Vagina (tissue), 2 donors: Measurements from ENCODE around the gene FBXO17.

Source experiments
- POLR2A ChIP-seq, 2 donors: fragments of 450-650 bp; IDR thresholded peaks; one replicate each; pipeline ENCODE4 v1.6.1; 2017; ENCODE audit warnings: antibody characterized with exemption in 2 of 2, mild to moderate bottlenecking in 2 of 2, moderate library complexity in 2 of 2
- POLR2AphosphoS5 ChIP-seq, 2 donors: sonication (generic); formaldehyde crosslinking; IDR thresholded peaks; one replicate each; pipeline ENCODE4 v1.9.0; 2017; ENCODE audit warnings: antibody characterized with exemption in 2 of 2, mild to moderate bottlenecking in 2 of 2, low read depth in 1 of 2; ENCODE audit not compliant: insufficient read depth in 1 of 2
- TF ChIP-seq, protein P1 (sequence below), 3 experiments: fragments of 450-650 bp in 2 of 3; fragments of 200-600 bp in 1 of 3; sonication (generic) in 1 of 3; IDR thresholded peaks; one replicate each; pipeline ENCODE4 v1.5.1; 2017 to 2019; ENCODE audit warnings: antibody characterized with exemption in 3 of 3, mild to moderate bottlenecking in 2 of 3, moderate library complexity in 2 of 3

DNA sequence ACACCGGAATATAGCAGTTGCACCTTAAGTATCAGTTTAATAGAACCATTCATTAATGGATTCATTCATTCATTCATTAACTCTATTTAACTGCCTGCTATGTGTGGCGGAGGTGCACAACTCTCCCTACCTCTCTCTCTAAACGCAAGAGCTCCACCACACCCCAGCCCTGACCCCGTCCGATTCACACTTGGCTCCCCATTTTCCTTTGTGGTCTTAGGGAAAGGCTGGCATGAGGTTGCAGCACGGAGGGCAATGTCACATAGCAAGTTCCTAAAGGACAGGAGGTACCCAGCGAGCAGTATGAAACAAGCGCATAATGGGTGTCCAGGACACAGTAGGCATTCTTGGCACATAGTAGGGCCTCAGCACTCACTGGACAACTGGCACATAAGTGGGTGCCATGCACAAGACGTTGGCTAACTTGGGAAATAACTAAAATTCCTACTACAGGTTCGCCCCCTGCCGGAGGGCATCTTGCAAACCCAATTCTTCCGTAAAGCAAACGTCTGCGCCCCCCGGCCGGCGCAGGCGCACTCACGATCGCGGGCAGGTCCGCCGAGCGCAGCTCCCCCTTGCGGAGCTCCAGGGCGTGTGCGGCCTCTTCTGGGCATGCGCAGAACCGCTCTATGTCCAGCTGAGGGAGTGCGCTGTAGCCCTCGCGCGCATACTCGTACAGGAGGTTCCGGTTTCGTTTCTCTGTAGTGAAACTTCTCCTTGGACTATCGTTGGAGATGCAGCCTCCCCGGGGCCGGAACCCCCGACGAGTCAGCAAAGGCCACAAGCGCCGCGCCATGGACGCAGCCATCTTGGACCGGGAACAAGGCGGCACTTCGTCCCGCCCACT, 45.4 kb downstream of the FBXO17 start, which contains the start of gene SARS2:
- TF ChIP-seq, protein P1, sequence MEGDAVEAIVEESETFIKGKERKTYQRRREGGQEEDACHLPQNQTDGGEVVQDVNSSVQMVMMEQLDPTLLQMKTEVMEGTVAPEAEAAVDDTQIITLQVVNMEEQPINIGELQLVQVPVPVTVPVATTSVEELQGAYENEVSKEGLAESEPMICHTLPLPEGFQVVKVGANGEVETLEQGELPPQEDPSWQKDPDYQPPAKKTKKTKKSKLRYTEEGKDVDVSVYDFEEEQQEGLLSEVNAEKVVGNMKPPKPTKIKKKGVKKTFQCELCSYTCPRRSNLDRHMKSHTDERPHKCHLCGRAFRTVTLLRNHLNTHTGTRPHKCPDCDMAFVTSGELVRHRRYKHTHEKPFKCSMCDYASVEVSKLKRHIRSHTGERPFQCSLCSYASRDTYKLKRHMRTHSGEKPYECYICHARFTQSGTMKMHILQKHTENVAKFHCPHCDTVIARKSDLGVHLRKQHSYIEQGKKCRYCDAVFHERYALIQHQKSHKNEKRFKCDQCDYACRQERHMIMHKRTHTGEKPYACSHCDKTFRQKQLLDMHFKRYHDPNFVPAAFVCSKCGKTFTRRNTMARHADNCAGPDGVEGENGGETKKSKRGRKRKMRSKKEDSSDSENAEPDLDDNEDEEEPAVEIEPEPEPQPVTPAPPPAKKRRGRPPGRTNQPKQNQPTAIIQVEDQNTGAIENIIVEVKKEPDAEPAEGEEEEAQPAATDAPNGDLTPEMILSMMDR (IDR thresholded peaks at IDR 0.05), result peak; percentile 95 to 98 (median 97)
- peak; percentile 86 to 94 for TF ChIP-seq POLR2AphosphoS5 (IDR thresholded peaks at IDR 0.05; ENCODE audit: insufficient read depth in 1 of 2, low read depth in 1 of 2)
- TF ChIP-seq POLR2A (IDR thresholded peaks at IDR 0.05), result no peak
